Superior temporal gyrus (tissue), 1 donor: Measurements from ENCODE around the gene HNRNPH1.

Source experiments
- DNase-seq: peaks from one replicate; pipeline ENCODE4 v3.0.0-alpha.2; 2016; ENCODE audit errors: extremely low spot score

HNRNPH1 gene

GRCh38 chr5:179623906-179624741 is 653 bp upstream of the HNRNPH1 start:
- peak; percentile 17 for DNase-seq

GRCh38 chr5:179621551-179622214 is 1.8 kb downstream of the HNRNPH1 start:
- no peak for DNase-seq

- no peak for DNase-seq
Measured at GRCh38 chr5:179620703-179621350, 2.6 kb downstream of the HNRNPH1 start.

- DNase-seq: no peak
Measured at GRCh38 chr5:179620293-179620692, 3.2 kb downstream of the HNRNPH1 start.

GRCh38 chr5:179619776-179620175 is 3.7 kb downstream of the HNRNPH1 start:
- no peak for DNase-seq

GRCh38 chr5:179618923-179619554 is 4.4 kb downstream of the HNRNPH1 start:
- DNase-seq: no peak

GRCh38 chr5:179617930-179618329 is 5.5 kb downstream of the HNRNPH1 start:
- no peak for DNase-seq

GRCh38 chr5:179616002-179616594 is 7.4 kb downstream of the HNRNPH1 start:
- DNase-seq: no peak

GRCh38 chr5:179615203-179615602 is 8.3 kb downstream of the HNRNPH1 start:
- DNase-seq: no peak

- DNase-seq: no peak
Measured at GRCh38 chr5:179614745-179615144, 8.7 kb downstream of the HNRNPH1 start.

GRCh38 chr5:179613460-179614071 is 9.9 kb downstream of the HNRNPH1 start:
- DNase-seq: no peak

- DNase-seq: no peak
Measured at GRCh38 chr5:179612577-179613459, 10.7 kb downstream of the HNRNPH1 start.

- no peak for DNase-seq
Measured at GRCh38 chr5:179610903-179611265, 12.6 kb downstream of the HNRNPH1 start.

GRCh38 chr5:179610109-179610902 is 13.2 kb downstream of the HNRNPH1 start:
- no peak for DNase-seq

- no peak for DNase-seq
Measured at GRCh38 chr5:179609834-179610108, 13.7 kb downstream of the HNRNPH1 start.

GRCh38 chr5:179608131-179608581 is 15.3 kb downstream of the HNRNPH1 start:
- no peak for DNase-seq

GRCh38 chr5:179607160-179607931 is 16.1 kb downstream of the HNRNPH1 start:
- DNase-seq: peak; percentile 65

GRCh38 chr5:179606910-179607159 is 16.6 kb downstream of the HNRNPH1 start:
- DNase-seq: no peak
